Type B pancreatic cell (in vitro differentiated cells): ENCODE data around the gene TLR8. TPM values are rescaled to one million over a fixed set of nuclear protein-coding genes. Genes with fewer than 3 reads are reported as not detected.

ENCODE experiments used
- DNase-seq: peaks from one replicate; pipeline ENCODE4 v3.0.0; 2021; ENCODE audit warnings: mixed read lengths; ENCODE audit not compliant: unreplicated experiment; ENCODE audit errors: extremely low spot score
- H3K27ac Mint-ChIP-seq: 2 replicates; pipeline ENCODE4 v1.8.0; 2021; ENCODE audit warnings: mild to moderate bottlenecking, mixed read lengths
- H3K27me3 Mint-ChIP-seq: 2 replicates; pipeline ENCODE4 v1.8.0; 2021; ENCODE audit warnings: mixed read lengths
- H3K36me3 Mint-ChIP-seq: 2 replicates; pipeline ENCODE4 v1.8.0; 2021; ENCODE audit warnings: mixed read lengths
- H3K4me1 Mint-ChIP-seq: one replicate; pipeline ENCODE4 v1.8.0; 2021; ENCODE audit warnings: mixed read lengths; ENCODE audit not compliant: unreplicated experiment
- H3K4me3 Mint-ChIP-seq: 2 replicates; pipeline ENCODE4 v1.8.0; 2021; ENCODE audit warnings: mild to moderate bottlenecking, mixed read lengths
- H3K9me3 Mint-ChIP-seq: 2 replicates; pipeline ENCODE4 v1.8.0; 2021; ENCODE audit warnings: mixed read lengths
- CTCF ChIP-seq: fragments of 200-600 bp; sonication (generic); conservative IDR thresholded peaks from 2 replicates; pipeline ENCODE4 v1.5.0; 2021; ENCODE audit warnings: antibody characterized with exemption, mild to moderate bottlenecking
- total RNA-seq: library from RNA; stranded (reverse); gene quantifications from 2 replicates; pipeline ENCODE4 v1.2.1, GENCODE V29; 2021; ENCODE audit warnings: low replicate concordance

The TLR8 gene
- total RNA-seq, 1 donor from 2014 or later, result not detected

GRCh38 chrX:12946838-12947544 lies 40.6 kb downstream of the TLR8 start:
- Mint-ChIP-seq H3K4me1 (peaks cover 22% of the 10 kb centered on the region), H3K4me3 (peak overlapping the region; percentile 62), H3K27me3 (no peaks in the 10 kb centered on the region), H3K27ac (peak overlapping the region; percentile 98), H3K36me3 (no peaks in the 10 kb centered on the region), H3K9me3 (no peaks in the 10 kb centered on the region)
- peak; percentile 74 for DNase-seq
- peak; percentile 91 for TF ChIP-seq CTCF

- no peak for DNase-seq
- H3K36me3 Mint-ChIP-seq, result no peaks in the 10 kb centered on the region
- no peaks in the 10 kb centered on the region for H3K27me3 Mint-ChIP-seq
- H3K9me3 Mint-ChIP-seq, result no peaks in the 10 kb centered on the region
- no peak for TF ChIP-seq CTCF
- H3K27ac Mint-ChIP-seq, result peak overlapping the region; percentile 98
- peaks cover 22% of the 10 kb centered on the region for H3K4me1 Mint-ChIP-seq
- H3K4me3 Mint-ChIP-seq, result peak overlapping the region; percentile 62
Measured at GRCh38 chrX:12947545-12948235, 41.3 kb downstream of the TLR8 start.

- H3K4me3 Mint-ChIP-seq, result no peak overlapping the region
- no peak for DNase-seq
- H3K36me3 Mint-ChIP-seq, result no peaks in the 10 kb centered on the region
- H3K4me1 Mint-ChIP-seq, result peaks cover 22% of the 10 kb centered on the region
- H3K27ac Mint-ChIP-seq, result peak overlapping the region; percentile 98
- H3K9me3 Mint-ChIP-seq, result no peaks in the 10 kb centered on the region
- TF ChIP-seq CTCF, result no peak
- H3K27me3 Mint-ChIP-seq, result no peaks in the 10 kb centered on the region
Measured at GRCh38 chrX:12948495-12948894, 42.1 kb downstream of the TLR8 start.

- Mint-ChIP-seq H3K4me1 (peaks cover 22% of the 10 kb centered on the region), H3K36me3 (no peaks in the 10 kb centered on the region), H3K27ac (peak overlapping the region; percentile 98), H3K27me3 (no peaks in the 10 kb centered on the region), H3K9me3 (no peaks in the 10 kb centered on the region), H3K4me3 (no peak overlapping the region)
- no peak for TF ChIP-seq CTCF
- DNase-seq, result no peak
Measured at GRCh38 chrX:12949205-12949926, 42.9 kb downstream of the TLR8 start.

- Mint-ChIP-seq H3K36me3 (no peaks in the 10 kb centered on the region), H3K27me3 (no peaks in the 10 kb centered on the region), H3K9me3 (no peaks in the 10 kb centered on the region), H3K27ac (peak overlapping the region; percentile 98), H3K4me3 (no peak overlapping the region), H3K4me1 (peaks cover 22% of the 10 kb centered on the region)
- TF ChIP-seq CTCF, result no peak
- DNase-seq, result no peak
Measured at GRCh38 chrX:12949927-12950656, 43.7 kb downstream of the TLR8 start.
